Activated T-helper 1 cell treated with anti-CD3 and anti-CD28 coated beads, Interleukin-12 subunit alpha, Interleukin-12 subunit beta, Interleukin-2, Interleukin-4 antibody, amounts not matched to agents 30 ng/mL and 10 ng/mL and 1 ng/mL, durations not matched to agents 14 hours and 24 hours and 36 hours (primary cell): ENCODE measurements around the gene RBM44. TPM values are rescaled to one million over a fixed set of nuclear protein-coding genes. Genes with fewer than 3 reads are reported as not detected.
A peak's percentile ranks its signal among the peaks of the same experiment; 100 is the strongest.
"Not testable (repeated sequence)": the region's sequence is repeated elsewhere in the genome, so short reads cannot be mapped to it uniquely, and the experiment has no call there.

Experiments used
- DNase-seq: peaks from one replicate; pipeline ENCODE4 v3.0.0; 2021; ENCODE audit warnings: low spot score
- H3K27ac Mint-ChIP-seq: one replicate; pipeline ENCODE4 v1.8.0; 2021; ENCODE audit warnings: mild to moderate bottlenecking, mixed read lengths
- H3K27me3 Mint-ChIP-seq: one replicate; pipeline ENCODE4 v1.8.0; 2022; ENCODE audit warnings: mild to moderate bottlenecking, moderate library complexity, mixed read lengths; ENCODE audit not compliant: insufficient read depth
- H3K36me3 Mint-ChIP-seq: one replicate; pipeline ENCODE4 v1.8.0; 2021; ENCODE audit warnings: low read depth, mixed read lengths
- H3K4me1 Mint-ChIP-seq: one replicate; pipeline ENCODE4 v1.8.0; 2021; ENCODE audit warnings: low read depth, mixed read lengths
- H3K4me3 Mint-ChIP-seq: one replicate; pipeline ENCODE4 v1.8.0; 2021; ENCODE audit warnings: mild to moderate bottlenecking, moderate library complexity, mixed read lengths
- H3K9me3 Mint-ChIP-seq: one replicate; pipeline ENCODE4 v1.8.0; 2021; ENCODE audit warnings: mixed read lengths
- intact Hi-C: fragments of 100-400 bp; cut with micrococcal nuclease; formaldehyde crosslinking; loops from one replicate; pipeline ENCODE4 v1.15.1; 2024
- total RNA-seq: library from RNA; stranded (reverse); gene quantifications from 2 replicates; pipeline ENCODE4 v1.2.3, GENCODE V29; 2022

The RBM44 gene
- total RNA-seq, 1 donor from 2014 or later = 1.1 TPM

DNA sequence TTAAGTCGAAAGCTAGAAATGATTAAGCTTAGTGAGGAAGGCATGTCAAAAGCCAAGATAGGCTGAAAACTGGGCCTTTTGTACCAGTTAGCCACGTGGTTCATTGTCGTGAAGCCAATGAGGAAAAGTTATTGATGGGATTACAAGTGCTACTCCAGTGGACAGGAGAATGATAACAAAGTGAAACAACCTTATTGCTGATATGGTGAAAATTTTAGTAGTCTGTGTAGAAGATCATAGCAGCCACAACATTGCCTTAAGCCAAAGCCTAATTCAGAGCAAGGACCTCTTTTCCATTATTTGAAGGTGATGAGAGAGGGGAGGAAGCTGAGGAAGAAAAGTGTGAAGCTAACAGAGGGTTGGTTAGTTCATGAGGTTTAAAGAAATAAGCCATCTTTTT is 36.8 kb downstream of the RBM44 start:
- H3K9me3 Mint-ChIP-seq = no peaks in the 10 kb centered on the region
- DNase-seq = no peak
- H3K36me3 Mint-ChIP-seq = no peaks in the 10 kb centered on the region
- no peaks in the 10 kb centered on the region for H3K4me1 Mint-ChIP-seq
- no peak overlapping the region for H3K27ac Mint-ChIP-seq
- peaks cover 16% of the 10 kb centered on the region for H3K27me3 Mint-ChIP-seq
- intact Hi-C loops = no loop called here
- H3K4me3 Mint-ChIP-seq = no peak overlapping the region

GRCh38 chr2:237841051-237841450 is 42.5 kb downstream of the RBM44 start:
- Mint-ChIP-seq H3K27ac (no peak overlapping the region), H3K4me3 (no peak overlapping the region), H3K36me3 (no peaks in the 10 kb centered on the region), H3K9me3 (no peaks in the 10 kb centered on the region), H3K4me1 (no peaks in the 10 kb centered on the region), H3K27me3 (peaks cover 24% of the 10 kb centered on the region)
- intact Hi-C loops = no loop called here
- no peak for DNase-seq

- not testable (repeated sequence) for H3K36me3 Mint-ChIP-seq
Observed at GRCh38 chr2:237848940-237849339, 50.4 kb downstream of the RBM44 start.

GRCh38 chr2:237854295-237854694 is 55.7 kb downstream of the RBM44 start:
- Mint-ChIP-seq H3K27me3 (peaks cover 34% of the 10 kb centered on the region), H3K36me3 (no peaks in the 10 kb centered on the region), H3K4me3 (no peak overlapping the region), H3K9me3 (no peaks in the 10 kb centered on the region), H3K27ac (no peak overlapping the region), H3K4me1 (peaks cover 11% of the 10 kb centered on the region)
- DNase-seq = no peak
- intact Hi-C loops = no loop called here

More at GRCh38 chr2:237848940-237849339, 50.4 kb downstream of the RBM44 start:
- intact Hi-C loops, H3K4me3 Mint-ChIP-seq, DNase-seq, H3K27ac Mint-ChIP-seq, H3K4me1 Mint-ChIP-seq, H3K9me3 Mint-ChIP-seq: not testable (repeated sequence)
- peaks cover 26% of the 10 kb centered on the region for H3K27me3 Mint-ChIP-seq

- Mint-ChIP-seq H3K27me3 (peaks cover 53% of the 10 kb centered on the region), H3K4me1 (peaks cover 21% of the 10 kb centered on the region), H3K36me3 (no peaks in the 10 kb centered on the region), H3K9me3 (no peaks in the 10 kb centered on the region), H3K27ac (no peak overlapping the region), H3K4me3 (no peak overlapping the region)
- no peak for DNase-seq
- intact Hi-C loops = loop anchor here (1.0 to 5.0 kb wide), 6 partner anchors 65 to 406 kb away; partner anchors contain the start of genes KLHL30 and SCLY
Observed at GRCh38 chr2:237857791-237858190, 59.2 kb downstream of the RBM44 start.

DNA sequence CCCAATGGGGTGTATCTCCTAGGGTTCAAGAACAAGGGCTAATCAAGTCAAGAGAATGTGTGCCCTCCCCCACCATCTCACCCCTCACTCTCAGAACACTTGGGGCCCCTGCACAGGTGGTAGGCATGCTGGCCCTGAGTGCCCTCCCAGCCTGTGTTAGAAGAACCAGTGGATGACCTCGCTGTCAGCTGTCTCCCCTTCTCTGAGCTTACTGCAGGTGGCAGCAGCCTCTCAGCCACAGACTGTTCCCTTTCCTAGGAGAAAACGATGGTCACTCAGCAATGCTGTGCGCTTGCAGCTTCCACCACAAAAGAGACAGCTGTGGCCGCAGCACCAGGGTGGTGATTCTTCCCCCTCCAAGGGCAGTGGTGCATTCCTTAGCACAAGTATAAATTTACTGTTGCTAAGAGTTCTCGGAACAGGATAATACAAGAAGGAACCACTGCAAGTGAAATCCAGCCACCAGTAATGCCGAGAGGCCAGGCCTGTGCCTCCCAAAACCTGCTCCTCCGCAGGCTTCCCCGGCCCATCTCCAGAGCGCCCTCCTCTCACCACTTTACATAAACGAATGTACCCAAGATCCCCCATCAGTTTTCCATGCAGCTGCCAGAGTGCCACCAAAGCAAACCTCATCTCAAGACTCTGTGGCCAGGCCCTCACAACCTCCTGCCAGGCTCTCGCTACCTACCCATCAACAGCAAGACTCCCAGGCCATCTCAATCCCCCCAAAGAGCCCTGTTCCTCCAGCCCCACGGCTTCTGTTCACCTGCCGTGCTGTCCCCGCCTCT is 59.9 kb downstream of the RBM44 start:
- no peaks in the 10 kb centered on the region for H3K9me3 Mint-ChIP-seq
- H3K27ac Mint-ChIP-seq = peak overlapping the region; percentile 60
- peak; percentile 39 for DNase-seq
- H3K4me3 Mint-ChIP-seq = peak overlapping the region; percentile 86
- H3K27me3 Mint-ChIP-seq = peaks cover 53% of the 10 kb centered on the region
- no peaks in the 10 kb centered on the region for H3K36me3 Mint-ChIP-seq
- peaks cover 21% of the 10 kb centered on the region for H3K4me1 Mint-ChIP-seq
- intact Hi-C loops = loop anchor here (1.0 to 5.0 kb wide), 6 partner anchors 64 to 405 kb away; partner anchors contain the start of genes KLHL30 and SCLY

DNA sequence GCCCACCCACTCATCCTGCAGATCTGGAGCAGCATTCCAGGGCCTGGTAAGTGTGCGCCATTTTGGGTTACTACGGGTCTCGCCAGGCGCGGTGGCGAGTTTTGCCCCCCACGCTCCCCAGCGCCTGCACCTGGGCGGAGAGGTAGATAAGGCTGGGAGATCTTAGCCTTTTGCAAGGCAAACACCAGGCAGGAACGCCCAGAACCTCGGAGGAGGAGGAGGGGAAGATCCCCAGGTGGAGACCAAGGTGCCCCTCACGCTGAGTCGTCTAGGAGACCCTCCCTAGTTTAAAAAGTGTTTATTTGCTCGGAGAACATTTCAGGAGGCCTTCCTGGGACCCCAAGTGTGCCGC is 60.5 kb downstream of the RBM44 start:
- no peaks in the 10 kb centered on the region for H3K9me3 Mint-ChIP-seq
- no peaks in the 10 kb centered on the region for H3K36me3 Mint-ChIP-seq
- peaks cover 21% of the 10 kb centered on the region for H3K4me1 Mint-ChIP-seq
- intact Hi-C loops = loop anchor here (2.0 to 5.0 kb wide), 4 partner anchors 64 to 278 kb away; partner anchors contain the start of genes KLHL30 and SCLY
- H3K27me3 Mint-ChIP-seq = peaks cover 53% of the 10 kb centered on the region
- DNase-seq = no peak
- peak overlapping the region; percentile 86 for H3K4me3 Mint-ChIP-seq
- H3K27ac Mint-ChIP-seq = no peak overlapping the region

DNA sequence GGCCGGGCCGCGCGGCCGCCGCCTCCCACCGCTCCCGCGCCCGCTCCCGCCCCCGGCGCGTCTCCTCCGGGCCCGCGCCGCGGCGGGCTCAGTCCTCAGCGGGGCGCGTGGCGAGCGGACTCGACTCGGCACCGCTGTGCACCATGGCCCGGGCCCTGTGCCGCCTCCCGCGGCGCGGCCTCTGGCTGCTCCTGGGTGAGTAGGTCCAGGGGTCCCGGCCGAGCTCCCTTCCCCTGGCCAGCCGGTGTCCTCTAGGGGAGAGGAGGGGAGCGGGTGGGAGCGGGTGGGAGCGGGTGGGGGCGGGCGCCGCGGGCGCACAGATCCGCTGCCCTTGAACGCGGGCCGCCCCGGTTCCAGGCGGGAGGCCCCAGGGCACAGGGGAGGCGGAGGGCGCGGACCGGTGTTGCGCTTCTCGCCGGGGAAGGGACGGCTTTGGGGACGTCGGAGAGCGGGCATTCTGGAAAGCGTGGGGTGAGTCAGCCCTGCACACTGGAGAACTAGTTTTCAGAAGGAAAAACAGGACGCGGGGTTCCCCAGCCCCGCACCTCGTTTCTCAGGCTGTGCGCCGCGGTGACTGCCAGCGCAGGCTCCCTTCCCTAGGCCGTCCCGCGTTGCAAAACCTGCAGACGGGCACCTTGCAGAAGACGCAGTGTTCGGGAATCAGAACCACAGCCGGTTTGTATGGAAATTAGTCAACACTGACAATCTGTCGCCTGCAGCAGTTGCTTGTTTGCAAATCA is 61.1 kb downstream of the RBM44 start, which contains the start of gene RAMP1:
Gene RAMP1 (plus strand): TSS at position 91 of the 740 bp plus-strand sequence. CDS start 53 bp downstream, at position 144.
- Mint-ChIP-seq H3K9me3 (no peaks in the 10 kb centered on the region), H3K27ac (peak within 1 kb of the TSS; percentile 60), H3K4me3 (peak within 1 kb of the TSS; percentile 86), H3K27me3 (peaks cover 50% of the 10 kb centered on the region), H3K4me1 (peaks cover 21% of the 10 kb centered on the region), H3K36me3 (no peaks in the 10 kb centered on the region)
- intact Hi-C loops = loop anchor here (1.0 to 5.0 kb wide), 5 partner anchors 39 to 278 kb away; partner anchors contain the start of genes KLHL30 and SCLY
- no peak for DNase-seq

GRCh38 chr2:237860273-237860935 is 61.8 kb downstream of the RBM44 start:
- no peak for DNase-seq
- H3K27ac Mint-ChIP-seq = no peak overlapping the region
- intact Hi-C loops = loop anchor here (1.0 kb wide), 1 partner anchor 38 kb away; no protein-coding TSS in a partner anchor
- peaks cover 47% of the 10 kb centered on the region for H3K27me3 Mint-ChIP-seq
- peak overlapping the region; percentile 72 for H3K4me3 Mint-ChIP-seq
- H3K9me3 Mint-ChIP-seq = no peaks in the 10 kb centered on the region
- H3K36me3 Mint-ChIP-seq = no peaks in the 10 kb centered on the region
- peaks cover 21% of the 10 kb centered on the region for H3K4me1 Mint-ChIP-seq

DNA sequence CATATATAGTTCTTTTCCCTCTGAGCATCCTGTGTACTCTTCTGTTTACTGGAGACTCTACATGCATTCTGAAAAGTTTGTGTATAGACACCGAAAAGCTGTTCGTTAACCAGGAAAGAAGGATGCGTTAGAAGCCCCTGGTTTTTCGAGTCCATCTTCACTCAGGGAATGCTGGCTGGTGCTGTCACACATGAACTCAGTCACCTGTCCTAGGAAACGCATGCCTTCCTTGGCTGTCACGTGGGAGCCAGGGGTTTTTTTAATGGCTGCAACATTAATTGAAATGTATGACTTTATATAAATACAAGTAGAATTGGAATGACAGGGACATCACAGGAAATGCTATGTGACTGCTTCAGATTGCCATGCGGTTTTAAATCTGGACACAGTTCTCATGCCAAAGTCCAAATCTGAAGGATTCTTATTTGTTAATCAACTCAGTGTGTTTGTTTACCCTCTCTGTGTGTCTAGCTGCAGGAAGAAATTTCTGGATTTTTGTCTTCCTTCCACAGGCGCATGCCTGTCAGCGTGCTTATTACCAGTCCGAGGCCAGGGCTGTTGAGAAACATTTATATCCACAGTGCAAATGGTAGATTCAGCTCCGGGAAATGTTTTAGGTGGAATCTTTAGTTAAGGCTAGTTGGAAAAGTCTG is 63.4 kb downstream of the RBM44 start:
- H3K9me3 Mint-ChIP-seq = no peaks in the 10 kb centered on the region
- H3K36me3 Mint-ChIP-seq = no peaks in the 10 kb centered on the region
- H3K27ac Mint-ChIP-seq = no peak overlapping the region
- peaks cover 21% of the 10 kb centered on the region for H3K4me1 Mint-ChIP-seq
- H3K27me3 Mint-ChIP-seq = peaks cover 41% of the 10 kb centered on the region
- DNase-seq = no peak
- H3K4me3 Mint-ChIP-seq = no peak overlapping the region
- intact Hi-C loops = no loop called here

GRCh38 chr2:237862528-237862895 is 63.9 kb downstream of the RBM44 start:
- Mint-ChIP-seq H3K27ac (no peak overlapping the region), H3K36me3 (no peaks in the 10 kb centered on the region), H3K27me3 (peaks cover 40% of the 10 kb centered on the region), H3K4me3 (no peak overlapping the region), H3K9me3 (no peaks in the 10 kb centered on the region), H3K4me1 (peaks cover 21% of the 10 kb centered on the region)
- no peak for DNase-seq
- intact Hi-C loops = no loop called here

GRCh38 chr2:237863102-237863511 is 64.5 kb downstream of the RBM44 start:
- H3K36me3 Mint-ChIP-seq = no peaks in the 10 kb centered on the region
- H3K4me1 Mint-ChIP-seq = peaks cover 20% of the 10 kb centered on the region
- no peak overlapping the region for H3K27ac Mint-ChIP-seq

More at GRCh38 chr2:237863102-237863511, 64.5 kb downstream of the RBM44 start:
- Mint-ChIP-seq H3K27me3 (peaks cover 39% of the 10 kb centered on the region), H3K4me3 (no peak overlapping the region), H3K9me3 (no peaks in the 10 kb centered on the region)
- DNase-seq = no peak
- intact Hi-C loops = no loop called here
